HepG2 (cell line): ENCODE measurements around the gene ALPI. TPM values are rescaled to one million over a fixed set of nuclear protein-coding genes. Genes with fewer than 3 reads are reported as not detected.

ENCODE experiments used
- ATAC-seq: fragments of 200-7000 bp; cut with Tn5 transposase; 3 replicates; pipeline ENCODE4 v1.9.1; 2020; ENCODE audit warnings: mild to moderate bottlenecking, moderate library complexity
- BruUV-seq: library from RNA; stranded (reverse); fragments of 400-500 nt; replicated peaks from 2 replicates; lab custom pipeline; 2021; lab: Mats Ljungman, UMichigan
- CTCF ChIA-PET: fragments of 300-600 bp; formaldehyde crosslinking; extraction: SDS; loops from one replicate; lab custom pipeline; 2021; ENCODE audit warnings: low total read pairs, inconsistent platforms, low intra/inter-chr PET ratio; lab: Yijun Ruan, JAX
- POLR2A ChIA-PET: fragments of 350-600 bp; sonication (Branson Sonifier 250); formaldehyde crosslinking; loops from one replicate; lab custom pipeline; 2020; ENCODE audit warnings: antibody characterized with exemption, inconsistent platforms; lab: Yijun Ruan, JAX
- DNase-seq: peaks from one replicate; pipeline ENCODE4 v3.0.0-alpha.2; 2015; ENCODE audit warnings: low spot score
- FAIRE-seq: peaks from 3 replicates; lab custom pipeline; 2011; peaks lifted over from hg19 to GRCh38; lab: Jason Lieb, UNC
- H2AFZ ChIP-seq: one replicate; pipeline ENCODE4 v1.6.1; 2011; ENCODE audit warnings: low read length, inconsistent platforms
- H3K27ac ChIP-seq: fragments of 300-600 bp; 3 replicates; pipeline ENCODE4 v1.8.0; 2011; ENCODE audit warnings: mixed run types, mild to moderate bottlenecking, mixed read lengths, low read length, inconsistent platforms; ENCODE audit not compliant: insufficient read depth; ENCODE audit errors: extremely low read length
- H3K27me3 ChIP-seq, 2 experiments: fragments of 200-600 bp in 1 of 2; 2 replicates in 1 of 2; 3 replicates in 1 of 2; pipeline versions ENCODE4 v1.6.0 to v1.8.0; 2011; ENCODE audit warnings: low read length in 2 of 2, mild to moderate bottlenecking in 2 of 2, moderate library complexity in 2 of 2, inconsistent platforms in 1 of 2; ENCODE audit not compliant: insufficient read depth in 2 of 2, control insufficient read depth in 1 of 2
- H3K36me3 ChIP-seq, 2 experiments: fragments of 200-600 bp in 1 of 2; replicated peaks in 1 of 2; 2 replicates in 1 of 2; 3 replicates in 1 of 2; pipeline versions ENCODE4 v1.5.1 to v1.8.0; 2011; ENCODE audit warnings: low read length in 2 of 2, inconsistent platforms in 1 of 2; ENCODE audit not compliant: insufficient read depth in 2 of 2, control insufficient read depth in 1 of 2
- H3K4me1 ChIP-seq: 2 replicates; pipeline ENCODE4 v1.5.1; 2012; ENCODE audit warnings: low read length, inconsistent platforms; ENCODE audit not compliant: insufficient read depth
- H3K4me2 ChIP-seq: 2 replicates; pipeline ENCODE4 v1.6.0; 2011; ENCODE audit warnings: low read depth, low read length, inconsistent platforms
- H3K4me3 ChIP-seq, 3 experiments: fragments of 200-600 bp in 1 of 3; sonication (generic), shearing (Covaris generic) in 1 of 3; replicated peaks in 1 of 3; 2 replicates each; pipeline ENCODE4 v1.5.1; 2011 to 2016; ENCODE audit warnings: low read length in 3 of 3, inconsistent platforms in 2 of 3, low read depth in 2 of 3, mild to moderate bottlenecking in 2 of 3, control low read depth in 1 of 3, mixed read lengths in 1 of 3; ENCODE audit not compliant: insufficient read depth in 1 of 3
- H3K79me2 ChIP-seq: one replicate; pipeline ENCODE4 v1.6.1; 2011; ENCODE audit warnings: low read length, inconsistent platforms; ENCODE audit not compliant: insufficient read depth
- H3K9ac ChIP-seq: 2 replicates; pipeline ENCODE4 v1.6.0; 2011; ENCODE audit warnings: mild to moderate bottlenecking, low read depth, low read length, inconsistent platforms; ENCODE audit not compliant: insufficient read depth
- H3K9me3 ChIP-seq: 2 replicates; pipeline ENCODE4 v1.5.1; 2012; ENCODE audit warnings: mild to moderate bottlenecking, low read length
- H4K20me1 ChIP-seq: 2 replicates; pipeline ENCODE4 v1.6.0; 2011; ENCODE audit warnings: inconsistent platforms, mild to moderate bottlenecking, low read length, moderate library complexity; ENCODE audit not compliant: insufficient read depth
- AFF4 ChIP-seq: sonication (generic); formaldehyde crosslinking; IDR thresholded peaks from 2 replicates; pipeline ENCODE4 v1.4.0; 2020; ENCODE audit warnings: missing genetic modification reagents
- GTF3A ChIP-seq: sonication (generic); formaldehyde crosslinking; conservative IDR thresholded peaks from 2 replicates; pipeline ENCODE4 v1.4.0; 2020; ENCODE audit warnings: mild to moderate bottlenecking, missing genetic modification reagents
- PCBP1 ChIP-seq: fragments of 200-400 bp; formaldehyde crosslinking; IDR thresholded peaks from 2 replicates; pipeline ENCODE4 v1.6.1; 2017; ENCODE audit warnings: mild to moderate bottlenecking, low read depth, low read length, borderline replicate concordance
- SALL1 ChIP-seq: sonication (generic); formaldehyde crosslinking; IDR thresholded peaks from 2 replicates; pipeline ENCODE4 v1.8.0; 2022; ENCODE audit warnings: mild to moderate bottlenecking, missing genetic modification reagents
- SCMH1 ChIP-seq: sonication (generic); formaldehyde crosslinking; IDR thresholded peaks from 2 replicates; pipeline ENCODE4 v1.9.0; 2021; ENCODE audit warnings: missing genetic modification reagents, mild to moderate bottlenecking, borderline replicate concordance
- SIN3A ChIP-seq: IDR thresholded peaks from 2 replicates; pipeline ENCODE4 v1.6.1; 2011; ENCODE audit warnings: low read depth, mild to moderate bottlenecking, control low read depth, low read length, borderline replicate concordance
- ZFP62 ChIP-seq: sonication (generic); formaldehyde crosslinking; IDR thresholded peaks from 2 replicates; pipeline ENCODE4 v1.4.0; 2020; ENCODE audit warnings: missing genetic modification reagents
- ZKSCAN8 ChIP-seq: IDR thresholded peaks from 2 replicates; pipeline ENCODE4 v1.6.1; 2016; ENCODE audit warnings: borderline replicate concordance, missing genetic modification reagents, missing compliant biosample characterization
- ZNF354B ChIP-seq: sonication (generic); formaldehyde crosslinking; IDR thresholded peaks from 2 replicates; pipeline ENCODE4 v1.8.0; 2022; ENCODE audit warnings: mild to moderate bottlenecking, missing genetic modification reagents
- ZNF503 ChIP-seq: sonication (generic); formaldehyde crosslinking; IDR thresholded peaks from 2 replicates; pipeline ENCODE4 v1.4.0; 2020; ENCODE audit warnings: missing genetic modification reagents
- ZNF547 ChIP-seq: sonication (generic); formaldehyde crosslinking; IDR thresholded peaks from 2 replicates; pipeline ENCODE4 v1.5.1; 2020; ENCODE audit warnings: mild to moderate bottlenecking, missing genetic modification reagents
- ZNF607 ChIP-seq: sonication (generic); formaldehyde crosslinking; IDR thresholded peaks from 2 replicates; pipeline ENCODE4 v1.5.1; 2020; ENCODE audit warnings: missing genetic modification reagents, mild to moderate bottlenecking, borderline replicate concordance
- ZNF782 ChIP-seq: sonication (generic); formaldehyde crosslinking; IDR thresholded peaks from 2 replicates; pipeline ENCODE4 v1.4.0; 2020; ENCODE audit warnings: missing genetic modification reagents, mild to moderate bottlenecking, borderline replicate concordance
- WGBS: methylation state at CpG from one replicate; pipeline ENCODE4 v1.1.6; 2017; ENCODE audit warnings: low lambda C conversion rate; 5-methylcytosine and 5-hydroxymethylcytosine counted together
- in situ Hi-C: cut with HindIII; loops from 2 replicates; pipeline ENCODE4 v1.10.0; 2017; ENCODE audit warnings: low pct_unique_long_range_greater_than_20kb; ENCODE audit not compliant: extremely low pct_ligation_motif_present
- intact Hi-C: fragments of 100-400 bp; cut with micrococcal nuclease; formaldehyde crosslinking; loops from one replicate; pipeline ENCODE4 v1.10.0; 2022; ENCODE audit not compliant: unreplicated experiment
- polyA plus RNA-seq, 8 experiments: library from polyadenylated mRNA; depleted of rRNA in 3 of 8; stranded (reverse) in 7 of 8; unstranded in 1 of 8; fragments of >200 nt; fragmentation: Illumina TruSeq in 4 of 8; extraction: Trizol in 4 of 8; gene quantifications; 2 replicates each; pipeline versions ENCODE4 v1.2.1 to v1.2.3, GENCODE V29; 2011 to 2016; ENCODE audit warnings: low read depth in 4 of 8, missing spikeins in 1 of 8, mixed read lengths in 1 of 8; ENCODE audit not compliant: insufficient read depth in 1 of 8
- total RNA-seq, 5 experiments: library from RNA; depleted of rRNA; stranded (reverse); fragments of >200 nt; fragmentation: Illumina TruSeq; extraction: Trizol; gene quantifications; 2 replicates each; pipeline ENCODE4 v1.2.3, GENCODE V29; 2016; ENCODE audit warnings: low read depth in 1 of 5
- TF ChIP-seq, protein P1 (sequence below): sonication (generic); formaldehyde crosslinking; IDR thresholded peaks from 2 replicates; pipeline ENCODE4 v1.9.0; 2021; ENCODE audit warnings: missing genetic modification reagents, borderline replicate concordance

ALPI gene
- total and polyA plus RNA-seq, 2 of the 13 experiments (the other 11 are each of a cell fraction or from before 2014, with no cell fraction given), result not detected

DNA sequence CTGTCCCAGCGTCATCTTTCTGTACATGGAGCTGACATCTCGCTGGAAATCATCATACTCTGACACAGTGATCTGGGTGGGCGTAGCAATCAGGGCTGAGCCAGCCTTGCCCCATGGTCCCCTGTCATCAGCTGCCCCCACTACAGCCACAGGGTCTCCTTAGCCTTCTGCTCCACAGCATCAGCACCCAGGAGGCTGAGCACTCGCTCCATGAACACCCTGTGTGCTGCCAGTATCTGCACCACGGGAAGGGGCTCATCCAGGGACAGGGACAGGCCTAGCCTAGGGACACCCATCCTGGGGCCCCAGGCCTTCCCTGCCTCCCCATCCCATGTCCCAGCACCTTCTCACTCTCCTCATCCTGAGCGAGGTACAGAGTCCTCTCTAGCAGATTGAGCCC, 37.9 kb upstream of the ALPI start (continued):
- TF ChIP-seq ZNF503 (no peak), SALL1 (CRISPR knock-in tag) (no peak), AFF4 (CRISPR knock-in tag) (no peak), SCMH1 (CRISPR knock-in tag) (no peak)

DNA sequence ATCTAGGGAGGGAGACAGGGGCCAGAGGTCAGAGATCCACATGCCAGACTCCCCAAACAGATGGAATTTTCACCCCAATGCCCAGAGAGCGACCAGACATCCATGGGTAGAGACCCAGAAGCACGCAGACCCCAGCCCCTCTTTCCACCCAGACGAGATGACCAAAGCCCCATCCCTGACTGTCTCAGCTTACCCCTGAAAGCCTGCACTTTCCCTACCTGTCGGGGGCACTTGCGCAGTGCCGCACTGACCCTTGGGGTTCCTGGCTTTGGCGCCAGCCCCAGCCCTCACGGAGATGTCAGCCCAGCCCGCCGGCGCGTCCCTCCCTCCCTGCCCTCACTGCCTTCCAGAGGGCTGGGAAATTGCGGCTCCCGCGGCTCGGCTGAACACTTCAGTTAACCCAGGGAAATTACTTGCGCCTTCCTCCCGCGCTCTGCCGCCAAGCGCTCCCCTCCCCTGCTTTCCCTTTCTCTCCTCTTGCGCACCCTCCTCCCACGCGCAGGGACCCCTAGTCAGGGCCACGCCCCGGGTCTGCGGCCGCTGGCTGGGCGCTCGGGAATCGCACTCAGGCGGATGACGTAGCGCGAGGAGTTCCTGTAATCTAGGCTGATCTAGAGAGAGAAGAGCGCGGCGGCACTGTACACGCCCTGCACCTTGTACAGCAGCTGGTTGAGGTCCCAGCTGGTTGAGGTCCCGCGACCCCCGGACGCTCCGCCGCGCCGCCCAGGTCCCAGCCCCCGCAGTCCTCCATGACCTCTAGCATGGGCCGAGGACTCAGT, 37.3 kb upstream of the ALPI start:
- no TSS peak for BruUV-seq
- peaks cover 17 to 75% of the 10 kb centered on the region in 2 experiments for H3K27me3 ChIP-seq
- WGBS, result 40% methylated on average over 48 of the region's 49 CpGs
- TF ChIP-seq SIN3A (no peak), GTF3A (CRISPR knock-in tag) (no peak), ZFP62 (no peak), ZNF547 (no peak), PCBP1 (no peak), ZNF782 (CRISPR knock-in tag) (no peak), ZNF354B (CRISPR knock-in tag) (no peak), ZKSCAN8 (CRISPR knock-in tag) (no peak), ZNF607 (CRISPR knock-in tag) (no peak)
- TF ChIP-seq, protein P1, sequence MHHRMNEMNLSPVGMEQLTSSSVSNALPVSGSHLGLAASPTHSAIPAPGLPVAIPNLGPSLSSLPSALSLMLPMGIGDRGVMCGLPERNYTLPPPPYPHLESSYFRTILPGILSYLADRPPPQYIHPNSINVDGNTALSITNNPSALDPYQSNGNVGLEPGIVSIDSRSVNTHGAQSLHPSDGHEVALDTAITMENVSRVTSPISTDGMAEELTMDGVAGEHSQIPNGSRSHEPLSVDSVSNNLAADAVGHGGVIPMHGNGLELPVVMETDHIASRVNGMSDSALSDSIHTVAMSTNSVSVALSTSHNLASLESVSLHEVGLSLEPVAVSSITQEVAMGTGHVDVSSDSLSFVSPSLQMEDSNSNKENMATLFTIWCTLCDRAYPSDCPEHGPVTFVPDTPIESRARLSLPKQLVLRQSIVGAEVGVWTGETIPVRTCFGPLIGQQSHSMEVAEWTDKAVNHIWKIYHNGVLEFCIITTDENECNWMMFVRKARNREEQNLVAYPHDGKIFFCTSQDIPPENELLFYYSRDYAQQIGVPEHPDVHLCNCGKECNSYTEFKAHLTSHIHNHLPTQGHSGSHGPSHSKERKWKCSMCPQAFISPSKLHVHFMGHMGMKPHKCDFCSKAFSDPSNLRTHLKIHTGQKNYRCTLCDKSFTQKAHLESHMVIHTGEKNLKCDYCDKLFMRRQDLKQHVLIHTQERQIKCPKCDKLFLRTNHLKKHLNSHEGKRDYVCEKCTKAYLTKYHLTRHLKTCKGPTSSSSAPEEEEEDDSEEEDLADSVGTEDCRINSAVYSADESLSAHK (CRISPR knock-in tag), result no peak

More for the DNA sequence above, 37.3 kb upstream of the ALPI start:
- ChIA-PET CTCF (no interaction called here), POLR2A (no interaction called here)
- DNase-seq, result no peak
- no peak overlapping the region for H3K27ac ChIP-seq
- no peaks in the 10 kb centered on the region for H3K4me1 ChIP-seq
- no peaks in the 10 kb centered on the region for H3K36me3 ChIP-seq
- no peak for FAIRE-seq
- no peak for ATAC-seq
- in situ Hi-C loops, result no loop called here
- H3K4me2 ChIP-seq, result no peak overlapping the region
- H3K4me3 ChIP-seq, result no peak overlapping the region
- intact Hi-C loops, result no loop called here
- no peaks in the 10 kb centered on the region for H4K20me1 ChIP-seq
- no peaks in the 10 kb centered on the region for H3K79me2 ChIP-seq
- peaks cover 16% of the 10 kb centered on the region for H3K9me3 ChIP-seq
- H3K9ac ChIP-seq, result no peak overlapping the region
- no peak overlapping the region for H2AFZ ChIP-seq
